ENCODE data around the gene OXSR1.

Gene OXSR1

DNA sequence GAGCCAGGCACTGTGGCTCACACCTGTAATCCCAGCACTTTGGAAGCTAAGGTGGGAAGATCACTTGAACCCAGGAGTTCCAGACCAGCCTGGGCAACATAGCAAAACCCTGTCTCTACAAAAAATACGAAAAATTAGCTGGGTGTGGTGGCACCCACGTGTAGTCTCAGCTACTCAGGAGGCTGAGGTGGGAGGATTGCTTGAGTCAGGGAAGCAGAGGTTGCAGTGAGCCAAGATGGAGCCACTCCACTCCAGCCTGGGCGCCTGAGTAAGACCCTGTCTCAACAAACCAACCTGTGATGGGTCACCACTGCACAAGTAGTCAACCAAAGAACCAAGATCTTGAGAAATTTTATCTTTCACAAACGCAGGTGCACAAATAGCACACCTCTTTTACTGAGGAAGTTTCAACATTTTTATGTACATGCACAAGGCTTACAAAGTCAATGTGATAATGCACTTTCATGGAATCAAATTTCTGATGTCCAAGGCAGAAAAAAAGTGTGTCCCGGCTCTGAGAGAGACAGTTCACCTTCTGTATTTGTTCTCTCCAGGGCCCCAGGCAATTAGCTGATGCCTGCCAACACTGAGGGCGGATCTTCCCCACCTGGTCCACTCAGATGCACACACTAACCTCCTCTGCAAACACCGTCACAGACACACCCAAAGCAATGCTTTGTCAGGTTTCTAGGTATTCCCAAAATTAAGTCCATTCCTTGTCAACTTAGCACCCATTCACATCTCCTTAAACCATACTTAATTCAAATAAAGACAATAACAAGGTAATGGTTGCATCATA is 40.8 kb upstream of the OXSR1 start:
- no peak overlapping the region; the same call in 1 of the 2 replicates for H3K27ac ChIP-seq
- TF ChIP-seq, protein P1, sequence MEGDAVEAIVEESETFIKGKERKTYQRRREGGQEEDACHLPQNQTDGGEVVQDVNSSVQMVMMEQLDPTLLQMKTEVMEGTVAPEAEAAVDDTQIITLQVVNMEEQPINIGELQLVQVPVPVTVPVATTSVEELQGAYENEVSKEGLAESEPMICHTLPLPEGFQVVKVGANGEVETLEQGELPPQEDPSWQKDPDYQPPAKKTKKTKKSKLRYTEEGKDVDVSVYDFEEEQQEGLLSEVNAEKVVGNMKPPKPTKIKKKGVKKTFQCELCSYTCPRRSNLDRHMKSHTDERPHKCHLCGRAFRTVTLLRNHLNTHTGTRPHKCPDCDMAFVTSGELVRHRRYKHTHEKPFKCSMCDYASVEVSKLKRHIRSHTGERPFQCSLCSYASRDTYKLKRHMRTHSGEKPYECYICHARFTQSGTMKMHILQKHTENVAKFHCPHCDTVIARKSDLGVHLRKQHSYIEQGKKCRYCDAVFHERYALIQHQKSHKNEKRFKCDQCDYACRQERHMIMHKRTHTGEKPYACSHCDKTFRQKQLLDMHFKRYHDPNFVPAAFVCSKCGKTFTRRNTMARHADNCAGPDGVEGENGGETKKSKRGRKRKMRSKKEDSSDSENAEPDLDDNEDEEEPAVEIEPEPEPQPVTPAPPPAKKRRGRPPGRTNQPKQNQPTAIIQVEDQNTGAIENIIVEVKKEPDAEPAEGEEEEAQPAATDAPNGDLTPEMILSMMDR (conservative IDR thresholded peaks at IDR 0.05): no peak

DNA sequence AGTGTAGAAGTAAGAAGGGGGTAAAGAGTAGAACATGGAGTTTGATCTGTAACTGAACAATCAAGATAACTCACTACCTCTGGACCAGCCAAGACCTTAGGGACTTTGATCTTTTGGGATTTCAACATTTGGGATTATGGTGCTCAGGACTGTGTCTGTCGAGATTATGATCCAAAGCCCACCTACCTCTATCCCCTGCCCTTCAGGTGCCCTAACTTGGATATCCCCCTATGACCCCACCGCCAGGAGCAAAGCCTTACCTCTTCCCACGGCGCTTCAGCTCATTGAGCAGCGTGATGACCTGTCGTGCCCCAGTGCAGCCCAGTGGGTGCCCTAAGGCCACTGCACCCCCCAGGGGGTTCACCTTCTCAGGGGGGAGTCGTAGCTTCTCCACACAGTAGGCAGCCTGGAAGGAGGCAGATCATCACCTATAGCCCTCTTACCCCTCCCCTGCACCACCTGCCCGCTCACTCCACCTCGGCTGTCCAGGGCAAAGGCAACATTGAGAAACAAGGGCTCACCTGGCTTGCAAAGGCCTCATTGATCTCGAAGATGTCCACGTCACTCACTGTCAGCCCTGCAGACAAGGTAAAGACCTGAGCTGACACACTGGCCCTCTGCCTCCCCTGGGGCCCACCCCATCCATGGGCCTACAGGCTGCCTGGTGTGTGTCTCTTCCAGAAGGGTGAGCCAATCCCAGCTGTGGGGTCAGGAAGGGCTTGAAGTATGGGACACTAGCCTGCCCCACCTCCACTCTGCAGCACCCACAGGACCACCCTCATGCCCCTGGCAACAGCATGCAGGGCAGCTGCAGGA is 39.8 kb upstream of the OXSR1 start:
- no peak overlapping the region; the same call in 1 of the 2 replicates for H3K27ac ChIP-seq
- TF ChIP-seq, protein P1 (conservative IDR thresholded peaks at IDR 0.05): no peak

- H3K27ac ChIP-seq: no peak overlapping the region
- TF ChIP-seq, protein P1 (conservative IDR thresholded peaks at IDR 0.05): no peak
Measured at GRCh38 chr3:38126121-38126892, 39.0 kb upstream of the OXSR1 start.

- no peak overlapping the region for H3K27ac ChIP-seq
- TF ChIP-seq, protein P1 (conservative IDR thresholded peaks at IDR 0.05): no peak
Measured at GRCh38 chr3:38127611-38128302, 37.6 kb upstream of the OXSR1 start.

DNA sequence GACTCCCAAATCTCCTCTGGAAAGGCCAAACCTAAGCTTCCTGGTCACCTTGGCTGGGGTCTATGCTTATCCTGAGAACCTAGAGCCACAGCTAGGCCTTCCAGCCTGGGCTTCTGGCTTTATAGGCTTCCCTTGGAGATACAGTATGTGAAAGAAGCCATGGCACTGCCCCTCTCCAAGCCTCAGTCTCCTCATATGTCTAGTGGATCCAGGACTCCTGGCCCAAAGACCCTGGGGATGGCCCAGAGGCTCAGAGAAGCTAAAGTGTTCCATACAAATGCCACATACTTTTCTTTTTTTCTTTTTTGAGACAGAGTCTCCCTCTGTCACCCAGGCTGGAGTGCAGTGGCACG is 37.1 kb upstream of the OXSR1 start:
- TF ChIP-seq, protein P1 (conservative IDR thresholded peaks at IDR 0.05): no peak
- no peak overlapping the region for H3K27ac ChIP-seq

GRCh38 chr3:38129058-38129457 is 36.3 kb upstream of the OXSR1 start:
- TF ChIP-seq, protein P1 (conservative IDR thresholded peaks at IDR 0.05): no peak
- H3K27ac ChIP-seq: no peak overlapping the region
